IMR-90 (cell line): ENCODE measurements around the gene UBXN2A.
A peak's percentile ranks its signal among the peaks of the same experiment; 100 is the strongest.

ENCODE experiments used
- BHLHE40 ChIP-seq: fragments of 150-350 bp; IDR thresholded peaks from 2 replicates; pipeline ENCODE4 v1.6.1; 2016; ENCODE audit warnings: mild to moderate bottlenecking, low read depth, low read length
- CEBPB ChIP-seq: IDR thresholded peaks from 2 replicates; pipeline ENCODE4 v1.6.1; 2012; ENCODE audit warnings: low read depth, low read length, improper control_type of control experiment
- MAFK ChIP-seq: IDR thresholded peaks from 2 replicates; pipeline ENCODE4 v1.6.1; 2012; ENCODE audit warnings: low read depth, low read length, improper control_type of control experiment
- MAZ ChIP-seq: IDR thresholded peaks from 2 replicates; pipeline ENCODE4 v1.6.1; 2012; ENCODE audit warnings: low read depth, mild to moderate bottlenecking, low read length, improper control_type of control experiment, moderate library complexity, borderline replicate concordance
- MXI1 ChIP-seq: IDR thresholded peaks from 2 replicates; pipeline ENCODE4 v1.6.1; 2012; ENCODE audit warnings: low read depth, mild to moderate bottlenecking, low read length, moderate library complexity, borderline replicate concordance
- NFE2L2 ChIP-seq: fragments of 150-350 bp; IDR thresholded peaks from 2 replicates; pipeline ENCODE4 v1.6.1; 2016; ENCODE audit warnings: low read depth, mild to moderate bottlenecking, low read length
- POLR2A ChIP-seq: IDR thresholded peaks from 2 replicates; pipeline ENCODE4 v1.6.1; 2012; ENCODE audit warnings: mild to moderate bottlenecking, low read depth, low read length
- RAD21 ChIP-seq: IDR thresholded peaks from 2 replicates; pipeline ENCODE4 v1.6.1; 2012; ENCODE audit warnings: low read length, improper control_type of control experiment
- RFX5 ChIP-seq: IDR thresholded peaks from 2 replicates; pipeline ENCODE4 v1.8.0; 2012; ENCODE audit warnings: low read depth, mild to moderate bottlenecking, low read length, moderate library complexity
- SMC3 ChIP-seq: fragments of 150-350 bp; IDR thresholded peaks from 2 replicates; pipeline ENCODE4 v1.6.1; 2016; ENCODE audit warnings: low read depth, mild to moderate bottlenecking, antibody characterized with exemption, low read length, moderate library complexity
- TF ChIP-seq, protein P1 (sequence below): conservative IDR thresholded peaks from 2 replicates; pipeline ENCODE4 v1.5.1; 2012; ENCODE audit warnings: mild to moderate bottlenecking, low read depth, low read length, improper control_type of control experiment
- TF ChIP-seq, protein P2 (sequence below): fragments of 150-350 bp; IDR thresholded peaks from 2 replicates; pipeline ENCODE4 v1.6.1; 2017; ENCODE audit warnings: mild to moderate bottlenecking, antibody characterized with exemption, low read length, low read depth

DNA sequence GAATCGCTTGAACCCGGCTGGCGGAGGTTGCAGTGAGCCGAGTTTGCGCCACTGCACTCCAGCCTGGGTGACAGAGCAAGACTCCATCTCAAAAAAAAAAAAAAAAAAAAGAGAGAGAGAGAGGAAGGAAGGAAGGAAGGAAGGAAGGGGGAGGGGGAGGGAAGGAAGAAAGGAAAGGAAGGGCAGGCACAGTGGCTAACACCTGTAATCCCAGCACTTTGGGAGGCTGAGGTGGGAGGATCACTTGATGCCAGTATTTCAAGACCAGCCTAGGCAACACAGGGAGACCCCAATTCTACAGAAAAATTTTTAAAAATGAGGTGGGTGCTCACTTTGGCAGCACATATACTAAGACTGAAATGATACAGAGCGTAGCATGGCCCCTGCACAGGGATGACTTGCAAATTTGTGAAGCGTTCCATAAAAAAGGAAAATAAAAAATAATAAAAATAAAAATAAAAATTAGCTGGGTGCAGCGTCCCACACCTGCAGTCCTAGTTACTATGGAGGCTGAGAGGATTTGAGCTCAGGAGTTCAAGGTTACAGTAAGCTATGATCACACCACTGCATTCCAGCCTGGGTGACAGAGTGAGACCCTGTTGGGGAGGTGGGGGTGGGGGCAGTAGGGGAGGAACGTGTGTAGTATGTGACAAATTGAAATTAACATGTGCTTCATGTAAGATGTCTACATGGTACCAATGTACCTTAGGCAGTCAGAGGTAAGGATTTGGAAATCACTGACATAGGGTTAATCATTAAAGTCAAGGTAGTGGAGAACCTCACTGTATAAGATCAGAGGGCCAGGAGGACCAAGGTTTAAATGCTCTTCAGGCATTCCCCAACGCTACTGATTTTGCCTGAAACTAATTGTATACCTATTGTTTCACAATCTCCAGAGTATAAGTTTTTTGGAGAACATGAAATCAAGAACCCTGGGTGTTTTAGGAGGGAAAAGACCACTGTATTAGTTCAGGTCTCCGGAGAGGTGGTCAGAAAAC, 105.5 kb downstream of the UBXN2A start:
- TF ChIP-seq, protein P1, sequence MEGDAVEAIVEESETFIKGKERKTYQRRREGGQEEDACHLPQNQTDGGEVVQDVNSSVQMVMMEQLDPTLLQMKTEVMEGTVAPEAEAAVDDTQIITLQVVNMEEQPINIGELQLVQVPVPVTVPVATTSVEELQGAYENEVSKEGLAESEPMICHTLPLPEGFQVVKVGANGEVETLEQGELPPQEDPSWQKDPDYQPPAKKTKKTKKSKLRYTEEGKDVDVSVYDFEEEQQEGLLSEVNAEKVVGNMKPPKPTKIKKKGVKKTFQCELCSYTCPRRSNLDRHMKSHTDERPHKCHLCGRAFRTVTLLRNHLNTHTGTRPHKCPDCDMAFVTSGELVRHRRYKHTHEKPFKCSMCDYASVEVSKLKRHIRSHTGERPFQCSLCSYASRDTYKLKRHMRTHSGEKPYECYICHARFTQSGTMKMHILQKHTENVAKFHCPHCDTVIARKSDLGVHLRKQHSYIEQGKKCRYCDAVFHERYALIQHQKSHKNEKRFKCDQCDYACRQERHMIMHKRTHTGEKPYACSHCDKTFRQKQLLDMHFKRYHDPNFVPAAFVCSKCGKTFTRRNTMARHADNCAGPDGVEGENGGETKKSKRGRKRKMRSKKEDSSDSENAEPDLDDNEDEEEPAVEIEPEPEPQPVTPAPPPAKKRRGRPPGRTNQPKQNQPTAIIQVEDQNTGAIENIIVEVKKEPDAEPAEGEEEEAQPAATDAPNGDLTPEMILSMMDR, result no peak
- TF ChIP-seq POLR2A, result no peak
- no peak for TF ChIP-seq BHLHE40
- TF ChIP-seq RAD21, result no peak
- no peak for TF ChIP-seq MXI1
- no peak for TF ChIP-seq MAZ
- TF ChIP-seq RFX5, result no peak
- TF ChIP-seq, protein P2, sequence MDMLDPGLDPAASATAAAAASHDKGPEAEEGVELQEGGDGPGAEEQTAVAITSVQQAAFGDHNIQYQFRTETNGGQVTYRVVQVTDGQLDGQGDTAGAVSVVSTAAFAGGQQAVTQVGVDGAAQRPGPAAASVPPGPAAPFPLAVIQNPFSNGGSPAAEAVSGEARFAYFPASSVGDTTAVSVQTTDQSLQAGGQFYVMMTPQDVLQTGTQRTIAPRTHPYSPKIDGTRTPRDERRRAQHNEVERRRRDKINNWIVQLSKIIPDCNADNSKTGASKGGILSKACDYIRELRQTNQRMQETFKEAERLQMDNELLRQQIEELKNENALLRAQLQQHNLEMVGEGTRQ, result no peak
- TF ChIP-seq SMC3, result no peak
- 0 out of 2 replicates have a peak, but pooled peaks have one; percentile 1 for TF ChIP-seq CEBPB
- TF ChIP-seq NFE2L2, result peak; percentile 60; the same call in 1 of the 2 replicates
- TF ChIP-seq MAFK, result no peak
